K562 (cell line): ENCODE measurements around the gene MGAT4B. TPM values are rescaled to one million over a fixed set of nuclear protein-coding genes. Genes with fewer than 3 reads are reported as not detected.

ENCODE experiments used
- CTBP1 ChIP-seq: fragments of 450-650 bp; IDR thresholded peaks from 2 replicates; pipeline ENCODE4 v1.6.1; 2016; ENCODE audit warnings: borderline replicate concordance
- JUNB ChIP-seq: fragments of 450-650 bp; formaldehyde crosslinking; conservative IDR thresholded peaks from 2 replicates; pipeline ENCODE4 v1.4.0; 2020; ENCODE audit warnings: mild to moderate bottlenecking
- PURB ChIP-seq: sonication (generic); formaldehyde crosslinking; IDR thresholded peaks from 2 replicates; pipeline ENCODE4 v1.9.0; 2021; ENCODE audit warnings: low read depth, mild to moderate bottlenecking, missing genetic modification reagents
- PYGO2 ChIP-seq: fragments of 450-650 bp; IDR thresholded peaks from 2 replicates; pipeline ENCODE4 v1.6.1; 2016; ENCODE audit warnings: mild to moderate bottlenecking, missing genetic modification characterization, moderate library complexity, missing compliant biosample characterization
- SAFB ChIP-seq: fragments of 200-400 bp; formaldehyde crosslinking; IDR thresholded peaks from 2 replicates; pipeline ENCODE4 v1.6.1; 2017; ENCODE audit warnings: low read depth, low read length, borderline replicate concordance
- SIN3A ChIP-seq, 2 experiments: fragments of 150-350 bp in 1 of 2; IDR thresholded peaks; 2 replicates each; pipeline ENCODE4 v1.6.1; 2011 to 2016; ENCODE audit warnings: borderline replicate concordance in 2 of 2, low read depth in 2 of 2, low read length in 2 of 2, mild to moderate bottlenecking in 2 of 2, moderate library complexity in 2 of 2; ENCODE audit not compliant: control insufficient read depth in 1 of 2
- SUPT5H ChIP-seq: fragments of 450-650 bp; IDR thresholded peaks from 2 replicates; pipeline ENCODE4 v1.6.1; 2016
- ZNF274 ChIP-seq: IDR thresholded peaks from 2 replicates; pipeline ENCODE4 v1.6.1; 2011; ENCODE audit warnings: low read depth, mild to moderate bottlenecking, low read length, moderate library complexity, borderline replicate concordance
- ZNF561 ChIP-seq: fragments of 450-650 bp; formaldehyde crosslinking; conservative IDR thresholded peaks from 2 replicates; pipeline ENCODE4 v1.4.0; 2020; ENCODE audit warnings: mild to moderate bottlenecking, moderate library complexity
- polyA plus RNA-seq, 8 experiments: library from polyadenylated mRNA; depleted of rRNA in 4 of 8; stranded (reverse) in 5 of 8; unstranded in 3 of 8; fragments of >200 nt; fragmentation: Nextera tagmentation in 2 of 8; fragmentation: Illumina TruSeq in 1 of 8; extraction: Ambion mirVana in 2 of 8; extraction: Trizol in 1 of 8; gene quantifications; 2 replicates each; pipeline versions ENCODE4 v1.2.1 to v1.2.3, GENCODE V29; 2011 to 2014; ENCODE audit warnings: inconsistent platforms in 1 of 8, missing spikeins in 1 of 8
- total RNA-seq, 7 experiments: library from RNA; depleted of rRNA in 6 of 7; stranded (reverse); fragments of >200 nt in 6 of 7; fragmentation: Illumina TruSeq in 2 of 7; extraction: Trizol in 2 of 7; gene quantifications; 2 replicates each; pipeline versions ENCODE4 v1.2.1 to v1.2.3, GENCODE V29; 2011 to 2021; ENCODE audit warnings: low replicate concordance in 1 of 7
- TF ChIP-seq, protein P1 (sequence below): fragments of 250-450 bp; sonication (Bioruptor Pico); IDR thresholded peaks from 2 replicates; pipeline ENCODE4 v1.5.1; 2021; ENCODE audit warnings: mild to moderate bottlenecking
- TF ChIP-seq, protein P2 (sequence below): fragments of 250-450 bp; sonication (Bioruptor Pico); IDR thresholded peaks from 2 replicates; pipeline ENCODE4 v1.8.0; 2022; ENCODE audit warnings: inconsistent platforms, mild to moderate bottlenecking, moderate library complexity, borderline replicate concordance
- TF ChIP-seq, protein P3 (sequence below), 2 experiments: IDR thresholded peaks; 2 replicates each; pipeline ENCODE4 v1.6.1; 2012; ENCODE audit warnings: improper control_type of control experiment in 2 of 2, low read depth in 2 of 2, low read length in 2 of 2, borderline replicate concordance in 1 of 2
- TF ChIP-seq, protein P4 (sequence below), 2 experiments: fragments of 450-650 bp in 1 of 2; sonication (generic) in 1 of 2; formaldehyde crosslinking in 1 of 2; IDR thresholded peaks in 1 of 2; conservative IDR thresholded peaks in 1 of 2; 2 replicates each; pipeline versions ENCODE4 v1.6.1 to v1.8.1; 2016 to 2023; ENCODE audit warnings: mild to moderate bottlenecking in 2 of 2, moderate library complexity in 2 of 2, inconsistent platforms in 1 of 2, missing genetic modification reagents in 1 of 2
- TF ChIP-seq, protein P5 (sequence below): fragments of 250-450 bp; sonication (Bioruptor Pico); IDR thresholded peaks from 2 replicates; pipeline ENCODE4 v1.9.0; 2021; ENCODE audit warnings: mild to moderate bottlenecking, inconsistent platforms
- TF ChIP-seq, protein P6 (sequence below): fragments of 450-650 bp; formaldehyde crosslinking; IDR thresholded peaks from 2 replicates; pipeline ENCODE4 v1.4.0; 2022; ENCODE audit warnings: missing genetic modification characterization

MGAT4B gene
- total and polyA plus RNA-seq, 9 of the 15 experiments (the other 6 are each of a cell fraction or from before 2014, with no cell fraction given), result 0.34 to 133 (median 75.4) TPM

DNA sequence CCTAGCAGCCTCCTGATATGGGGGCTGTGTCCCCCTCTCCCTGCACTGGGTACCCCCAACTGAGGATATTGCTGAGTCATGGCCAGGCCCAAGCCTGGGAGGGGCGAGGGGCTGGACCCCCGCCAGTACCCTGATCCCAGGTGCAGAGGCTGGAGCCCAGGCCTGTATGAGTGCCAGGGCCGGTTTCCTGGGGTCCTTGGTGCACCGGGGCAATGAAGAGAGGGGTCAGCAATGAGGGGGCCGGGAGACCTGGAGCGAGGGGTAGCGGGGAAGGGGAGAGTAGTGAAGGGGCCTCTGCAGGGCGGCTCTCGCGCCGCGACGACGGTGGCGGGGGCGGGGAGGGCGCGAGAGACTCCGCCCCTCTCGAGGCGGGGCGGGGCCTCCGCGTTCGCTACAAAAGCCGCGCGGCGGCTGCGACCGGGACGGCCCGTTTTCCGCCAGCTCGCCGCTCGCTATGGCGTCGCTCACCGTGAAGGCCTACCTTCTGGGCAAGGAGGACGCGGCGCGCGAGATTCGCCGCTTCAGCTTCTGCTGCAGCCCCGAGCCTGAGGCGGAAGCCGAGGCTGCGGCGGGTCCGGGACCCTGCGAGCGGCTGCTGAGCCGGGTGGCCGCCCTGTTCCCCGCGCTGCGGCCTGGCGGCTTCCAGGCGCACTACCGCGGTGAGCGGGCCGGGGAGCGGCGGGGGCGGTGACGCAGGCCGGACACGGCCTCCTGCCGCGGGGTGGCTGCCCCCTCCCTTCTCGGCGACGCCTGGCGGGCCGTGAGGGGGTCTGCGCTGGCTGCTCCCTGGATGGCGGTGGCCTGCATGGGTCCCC lies 14.0 kb upstream of the MGAT4B start, which contains the start of gene SQSTM1 (continued):
- TF ChIP-seq, protein P1, sequence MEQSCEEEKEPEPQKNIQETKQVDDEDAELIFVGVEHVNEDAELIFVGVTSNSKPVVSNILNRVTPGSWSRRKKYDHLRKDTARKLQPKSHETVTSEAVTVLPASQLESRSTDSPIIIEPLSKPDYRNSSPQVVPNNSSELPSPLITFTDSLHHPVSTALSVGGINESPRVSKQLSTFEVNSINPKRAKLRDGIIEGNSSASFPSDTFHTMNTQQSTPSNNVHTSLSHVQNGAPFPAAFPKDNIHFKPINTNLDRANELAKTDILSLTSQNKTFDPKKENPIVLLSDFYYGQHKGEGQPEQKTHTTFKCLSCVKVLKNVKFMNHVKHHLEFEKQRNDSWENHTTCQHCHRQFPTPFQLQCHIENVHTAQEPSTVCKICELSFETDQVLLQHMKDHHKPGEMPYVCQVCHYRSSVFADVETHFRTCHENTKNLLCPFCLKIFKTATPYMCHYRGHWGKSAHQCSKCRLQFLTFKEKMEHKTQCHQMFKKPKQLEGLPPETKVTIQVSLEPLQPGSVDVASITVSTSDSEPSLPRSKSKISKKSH (CRISPR knock-in tag), result no peak
- TF ChIP-seq, protein P2, sequence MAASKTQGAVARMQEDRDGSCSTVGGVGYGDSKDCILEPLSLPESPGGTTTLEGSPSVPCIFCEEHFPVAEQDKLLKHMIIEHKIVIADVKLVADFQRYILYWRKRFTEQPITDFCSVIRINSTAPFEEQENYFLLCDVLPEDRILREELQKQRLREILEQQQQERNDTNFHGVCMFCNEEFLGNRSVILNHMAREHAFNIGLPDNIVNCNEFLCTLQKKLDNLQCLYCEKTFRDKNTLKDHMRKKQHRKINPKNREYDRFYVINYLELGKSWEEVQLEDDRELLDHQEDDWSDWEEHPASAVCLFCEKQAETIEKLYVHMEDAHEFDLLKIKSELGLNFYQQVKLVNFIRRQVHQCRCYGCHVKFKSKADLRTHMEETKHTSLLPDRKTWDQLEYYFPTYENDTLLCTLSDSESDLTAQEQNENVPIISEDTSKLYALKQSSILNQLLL, result no peak
- TF ChIP-seq, protein P3, sequence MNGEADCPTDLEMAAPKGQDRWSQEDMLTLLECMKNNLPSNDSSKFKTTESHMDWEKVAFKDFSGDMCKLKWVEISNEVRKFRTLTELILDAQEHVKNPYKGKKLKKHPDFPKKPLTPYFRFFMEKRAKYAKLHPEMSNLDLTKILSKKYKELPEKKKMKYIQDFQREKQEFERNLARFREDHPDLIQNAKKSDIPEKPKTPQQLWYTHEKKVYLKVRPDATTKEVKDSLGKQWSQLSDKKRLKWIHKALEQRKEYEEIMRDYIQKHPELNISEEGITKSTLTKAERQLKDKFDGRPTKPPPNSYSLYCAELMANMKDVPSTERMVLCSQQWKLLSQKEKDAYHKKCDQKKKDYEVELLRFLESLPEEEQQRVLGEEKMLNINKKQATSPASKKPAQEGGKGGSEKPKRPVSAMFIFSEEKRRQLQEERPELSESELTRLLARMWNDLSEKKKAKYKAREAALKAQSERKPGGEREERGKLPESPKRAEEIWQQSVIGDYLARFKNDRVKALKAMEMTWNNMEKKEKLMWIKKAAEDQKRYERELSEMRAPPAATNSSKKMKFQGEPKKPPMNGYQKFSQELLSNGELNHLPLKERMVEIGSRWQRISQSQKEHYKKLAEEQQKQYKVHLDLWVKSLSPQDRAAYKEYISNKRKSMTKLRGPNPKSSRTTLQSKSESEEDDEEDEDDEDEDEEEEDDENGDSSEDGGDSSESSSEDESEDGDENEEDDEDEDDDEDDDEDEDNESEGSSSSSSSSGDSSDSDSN (IDR thresholded peaks at IDR 0.05; ENCODE audit: borderline replicate concordance in 1 of 2, low read depth in 2 of 2, low read length in 2 of 2), result peak; percentile 62 to 89; a peak in 3 of 4 replicates
- TF ChIP-seq ZNF561 (CRISPR knock-in tag), result no peak
- peak; percentile 80; the same call in 1 of the 2 replicates for TF ChIP-seq CTBP1
- TF ChIP-seq, protein P4, sequence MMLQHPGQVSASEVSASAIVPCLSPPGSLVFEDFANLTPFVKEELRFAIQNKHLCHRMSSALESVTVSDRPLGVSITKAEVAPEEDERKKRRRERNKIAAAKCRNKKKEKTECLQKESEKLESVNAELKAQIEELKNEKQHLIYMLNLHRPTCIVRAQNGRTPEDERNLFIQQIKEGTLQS (IDR thresholded peaks at IDR 0.05), result peak; percentile 48; the same call in 1 of the 2 replicates
- TF ChIP-seq, protein P4 (CRISPR knock-in tag; conservative IDR thresholded peaks at IDR 0.05), result no peak
- no peak for TF ChIP-seq PURB (CRISPR knock-in tag)
- TF ChIP-seq SAFB, result 0 out of 2 replicates have a peak, but pooled peaks have one; percentile 35
- TF ChIP-seq SIN3A (IDR thresholded peaks at IDR 0.05; ENCODE audit: borderline replicate concordance in 2 of 2, control insufficient read depth in 1 of 2, low read depth in 2 of 2, low read length in 2 of 2), result peak in 1 of 2 experiments; percentile 37; a peak in 2 of 4 replicates
- TF ChIP-seq PYGO2, result no peak
- TF ChIP-seq, protein P5, sequence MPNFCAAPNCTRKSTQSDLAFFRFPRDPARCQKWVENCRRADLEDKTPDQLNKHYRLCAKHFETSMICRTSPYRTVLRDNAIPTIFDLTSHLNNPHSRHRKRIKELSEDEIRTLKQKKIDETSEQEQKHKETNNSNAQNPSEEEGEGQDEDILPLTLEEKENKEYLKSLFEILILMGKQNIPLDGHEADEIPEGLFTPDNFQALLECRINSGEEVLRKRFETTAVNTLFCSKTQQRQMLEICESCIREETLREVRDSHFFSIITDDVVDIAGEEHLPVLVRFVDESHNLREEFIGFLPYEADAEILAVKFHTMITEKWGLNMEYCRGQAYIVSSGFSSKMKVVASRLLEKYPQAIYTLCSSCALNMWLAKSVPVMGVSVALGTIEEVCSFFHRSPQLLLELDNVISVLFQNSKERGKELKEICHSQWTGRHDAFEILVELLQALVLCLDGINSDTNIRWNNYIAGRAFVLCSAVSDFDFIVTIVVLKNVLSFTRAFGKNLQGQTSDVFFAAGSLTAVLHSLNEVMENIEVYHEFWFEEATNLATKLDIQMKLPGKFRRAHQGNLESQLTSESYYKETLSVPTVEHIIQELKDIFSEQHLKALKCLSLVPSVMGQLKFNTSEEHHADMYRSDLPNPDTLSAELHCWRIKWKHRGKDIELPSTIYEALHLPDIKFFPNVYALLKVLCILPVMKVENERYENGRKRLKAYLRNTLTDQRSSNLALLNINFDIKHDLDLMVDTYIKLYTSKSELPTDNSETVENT, result peak; percentile 73
- peak; percentile 98 for TF ChIP-seq SUPT5H
- no peak for TF ChIP-seq ZNF274
- TF ChIP-seq, protein P6, sequence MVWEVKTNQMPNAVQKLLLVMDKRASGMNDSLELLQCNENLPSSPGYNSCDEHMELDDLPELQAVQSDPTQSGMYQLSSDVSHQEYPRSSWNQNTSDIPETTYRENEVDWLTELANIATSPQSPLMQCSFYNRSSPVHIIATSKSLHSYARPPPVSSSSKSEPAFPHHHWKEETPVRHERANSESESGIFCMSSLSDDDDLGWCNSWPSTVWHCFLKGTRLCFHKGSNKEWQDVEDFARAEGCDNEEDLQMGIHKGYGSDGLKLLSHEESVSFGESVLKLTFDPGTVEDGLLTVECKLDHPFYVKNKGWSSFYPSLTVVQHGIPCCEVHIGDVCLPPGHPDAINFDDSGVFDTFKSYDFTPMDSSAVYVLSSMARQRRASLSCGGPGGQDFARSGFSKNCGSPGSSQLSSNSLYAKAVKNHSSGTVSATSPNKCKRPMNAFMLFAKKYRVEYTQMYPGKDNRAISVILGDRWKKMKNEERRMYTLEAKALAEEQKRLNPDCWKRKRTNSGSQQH (CRISPR knock-in tag), result no peak
- no peak for TF ChIP-seq JUNB (CRISPR knock-in tag)
